Hepatocyte (in vitro differentiated cells): ENCODE results near the gene FAIM. TPM values are rescaled to one million over a fixed set of nuclear protein-coding genes. Genes with fewer than 3 reads are reported as not detected.

Experiments used
- DNase-seq: peaks from one replicate; pipeline ENCODE4 v3.0.0-alpha.2; 2016; ENCODE audit warnings: low spot score
- H2AFZ ChIP-seq: fragments of 200-600 bp; sonication (generic); 2 replicates; pipeline ENCODE4 v1.6.0; 2016; ENCODE audit warnings: antibody characterized with exemption, mild to moderate bottlenecking
- H3K27ac ChIP-seq: fragments of 200-600 bp; sonication (generic); 2 replicates; pipeline ENCODE4 v1.5.1; 2016; ENCODE audit warnings: mild to moderate bottlenecking
- H3K27me3 ChIP-seq: fragments of 200-600 bp; sonication (generic); 2 replicates; pipeline ENCODE4 v1.6.1; 2016
- H3K36me3 ChIP-seq: fragments of 200-600 bp; sonication (generic); replicated peaks from 2 replicates; pipeline ENCODE4 v1.5.1; 2016; ENCODE audit warnings: low read depth; ENCODE audit not compliant: insufficient read depth
- H3K4me1 ChIP-seq: fragments of 200-600 bp; sonication (generic); 2 replicates; pipeline ENCODE4 v1.5.1; 2016; ENCODE audit warnings: mild to moderate bottlenecking, moderate library complexity; ENCODE audit not compliant: insufficient read depth
- H3K4me2 ChIP-seq: fragments of 200-600 bp; sonication (generic); 2 replicates; pipeline ENCODE4 v1.6.0; 2016
- H3K4me3 ChIP-seq: fragments of 200-600 bp; sonication (generic); 2 replicates; pipeline ENCODE4 v1.5.1; 2016; ENCODE audit warnings: mild to moderate bottlenecking
- H3K79me2 ChIP-seq: fragments of 200-600 bp; sonication (generic); 2 replicates; pipeline ENCODE4 v1.6.0; 2017; ENCODE audit warnings: mild to moderate bottlenecking
- H3K9me2 ChIP-seq: fragments of 200-600 bp; sonication (generic); replicated peaks from 2 replicates; pipeline ENCODE4 v1.6.0; 2017; ENCODE audit warnings: mild to moderate bottlenecking; ENCODE audit not compliant: insufficient read depth
- H3K9me3 ChIP-seq: fragments of 200-600 bp; sonication (generic); 2 replicates; pipeline ENCODE4 v1.5.1; 2016; ENCODE audit warnings: low read depth, mild to moderate bottlenecking
- H4K20me1 ChIP-seq: fragments of 200-600 bp; sonication (generic); 2 replicates; pipeline ENCODE4 v1.6.0; 2016; ENCODE audit warnings: mild to moderate bottlenecking; ENCODE audit not compliant: insufficient read depth, poor library complexity, severe bottlenecking
- CTCF ChIP-seq: fragments of 200-600 bp; sonication (generic); IDR thresholded peaks from 2 replicates; pipeline ENCODE4 v1.5.1; 2016; ENCODE audit warnings: antibody characterized with exemption, mild to moderate bottlenecking; ENCODE audit not compliant: poor library complexity
- EZH2 ChIP-seq: fragments of 200-600 bp; sonication (generic); IDR thresholded peaks from 2 replicates; pipeline ENCODE4 v1.6.1; 2016; ENCODE audit warnings: antibody characterized with exemption, mild to moderate bottlenecking, borderline replicate concordance
- EZH2phosphoT487 ChIP-seq: fragments of 200-600 bp; sonication (generic); IDR thresholded peaks from one replicate; pipeline ENCODE4 v1.6.1; 2018; ENCODE audit warnings: antibody characterized with exemption, mild to moderate bottlenecking, low read depth, moderate library complexity; ENCODE audit not compliant: unreplicated experiment, severe bottlenecking
- WGBS: methylation state at CpG from one replicate; pipeline ENCODE4 v1.1.6; 2016; ENCODE audit warnings: low lambda C conversion rate; ENCODE audit errors: missing lambda C conversion rate; 5-methylcytosine and 5-hydroxymethylcytosine counted together
- polyA plus RNA-seq: library from polyadenylated mRNA; unstranded; fragments of >200 nt; fragmentation: Nextera tagmentation; extraction: Ambion mirVana; gene quantifications from 2 replicates; pipeline ENCODE4 v1.2.1, GENCODE V29; 2016
- total RNA-seq: library from RNA; depleted of rRNA; stranded (reverse); fragments of >200 nt; gene quantifications from 2 replicates; pipeline ENCODE4 v1.2.3, GENCODE V29; 2014

Gene FAIM
- total and polyA plus RNA-seq, 2 experiments from 2014 or later: 17.4 to 19.6 TPM

GRCh38 chr3:138578141-138578540 lies 30.4 kb upstream of the FAIM start:
- no peak for TF ChIP-seq EZH2phosphoT487
- no peak for TF ChIP-seq EZH2
- TF ChIP-seq CTCF: no peak
- Histone ChIP-seq H3K9me2 (no peaks in the 10 kb centered on the region), H3K4me2 (no peak overlapping the region), H3K4me3 (no peak overlapping the region), H3K27ac (no peak overlapping the region), H3K27me3 (no peaks in the 10 kb centered on the region), H3K4me1 (no peaks in the 10 kb centered on the region), H3K36me3 (no peaks in the 10 kb centered on the region), H3K79me2 (peaks cover 21% of the 10 kb centered on the region), H4K20me1 (no peaks in the 10 kb centered on the region), H2AFZ (no peak overlapping the region), H3K9me3 (peaks cover 4% of the 10 kb centered on the region)
- DNase-seq: no peak
- 90% methylated on average over 4 of the region's 4 CpGs for WGBS

DNA sequence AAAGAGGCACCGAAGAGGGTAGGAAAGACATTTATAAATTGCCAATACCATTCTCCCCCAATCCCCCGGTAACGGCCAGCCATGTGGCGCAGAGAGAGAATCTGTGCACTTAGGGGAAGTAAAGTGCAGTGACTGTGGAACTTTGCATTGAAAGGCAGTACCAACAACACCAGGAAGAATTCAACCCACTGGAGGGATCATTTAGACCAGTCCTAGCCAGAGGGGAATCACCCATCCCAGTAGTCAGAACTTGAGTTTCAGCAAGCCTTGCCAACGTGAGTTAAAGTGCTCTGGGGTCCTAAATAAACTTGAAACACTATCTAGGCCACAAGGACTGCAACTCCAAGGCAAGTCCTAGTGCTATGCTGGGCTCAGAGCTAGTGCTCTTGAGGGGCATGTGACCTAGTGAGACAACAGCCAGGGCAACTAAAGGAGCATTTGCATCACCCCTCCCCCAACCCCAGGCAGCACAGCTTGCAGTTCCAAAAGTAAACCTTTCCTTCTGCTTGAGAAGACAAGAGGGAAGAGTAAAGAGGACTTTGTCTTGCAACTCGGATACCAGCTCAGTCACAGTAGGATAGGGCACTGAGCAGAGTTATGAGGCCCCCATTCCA lies 29.5 kb upstream of the FAIM start:
- H4K20me1 ChIP-seq: no peaks in the 10 kb centered on the region
- H3K9me2 ChIP-seq: no peaks in the 10 kb centered on the region
- H3K36me3 ChIP-seq: no peaks in the 10 kb centered on the region
- WGBS: 76% methylated on average over 6 of the region's 6 CpGs
- no peak overlapping the region for H3K4me3 ChIP-seq
- no peaks in the 10 kb centered on the region for H3K4me1 ChIP-seq
- no peaks in the 10 kb centered on the region for H3K9me3 ChIP-seq
- H2AFZ ChIP-seq: no peak overlapping the region
- TF ChIP-seq EZH2 (no peak), CTCF (no peak), EZH2phosphoT487 (no peak)
- DNase-seq: no peak
- H3K27ac ChIP-seq: no peak overlapping the region
- no peaks in the 10 kb centered on the region for H3K27me3 ChIP-seq
- H3K79me2 ChIP-seq: peaks cover 21% of the 10 kb centered on the region
- no peak overlapping the region for H3K4me2 ChIP-seq

DNA sequence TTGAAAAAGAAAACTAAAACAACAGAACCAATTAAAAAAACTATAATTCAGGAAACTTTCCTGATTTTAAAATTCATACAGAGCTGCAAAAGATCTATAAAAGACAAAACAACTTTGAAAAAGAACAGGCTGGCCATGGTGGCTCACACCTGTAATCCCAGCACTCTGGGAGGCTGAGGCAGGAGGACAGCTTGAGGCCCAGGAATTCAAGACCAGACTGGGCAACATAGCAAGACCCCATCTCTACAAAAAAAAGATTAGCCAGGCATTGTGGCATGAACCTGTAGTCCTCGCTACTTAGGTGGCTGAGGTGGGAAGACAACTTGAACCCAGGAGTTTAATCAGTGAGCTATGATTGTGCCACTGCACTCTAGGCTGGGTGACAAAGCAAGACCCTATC lies 21.2 kb upstream of the FAIM start:
- H2AFZ ChIP-seq: no peak overlapping the region
- DNase-seq: no peak
- WGBS: 100% methylated on average over 1 of the region's 1 CpG
- no peaks in the 10 kb centered on the region for H3K9me3 ChIP-seq
- H3K4me2 ChIP-seq: no peak overlapping the region
- H3K27me3 ChIP-seq: no peaks in the 10 kb centered on the region
- H3K4me1 ChIP-seq: no peaks in the 10 kb centered on the region
- no peaks in the 10 kb centered on the region for H3K9me2 ChIP-seq
- TF ChIP-seq CTCF (no peak), EZH2 (no peak)
- no peak overlapping the region for H3K4me3 ChIP-seq
- peaks cover 22% of the 10 kb centered on the region for H3K79me2 ChIP-seq
- H4K20me1 ChIP-seq: no peaks in the 10 kb centered on the region
- no peaks in the 10 kb centered on the region for H3K36me3 ChIP-seq
- no peak overlapping the region for H3K27ac ChIP-seq
